Embryonic facial prominence (tissue), 1 donor: ENCODE data around the gene CACNA1H.
"Not testable (repeated sequence)": the region's sequence is repeated elsewhere in the genome, so short reads cannot be mapped to it uniquely, and the experiment has no call there.

Experiments used
- DNase-seq: peaks from one replicate; pipeline ENCODE4 v3.0.0-alpha.2; 2016; ENCODE audit errors: extremely low spot score

CACNA1H gene

DNA sequence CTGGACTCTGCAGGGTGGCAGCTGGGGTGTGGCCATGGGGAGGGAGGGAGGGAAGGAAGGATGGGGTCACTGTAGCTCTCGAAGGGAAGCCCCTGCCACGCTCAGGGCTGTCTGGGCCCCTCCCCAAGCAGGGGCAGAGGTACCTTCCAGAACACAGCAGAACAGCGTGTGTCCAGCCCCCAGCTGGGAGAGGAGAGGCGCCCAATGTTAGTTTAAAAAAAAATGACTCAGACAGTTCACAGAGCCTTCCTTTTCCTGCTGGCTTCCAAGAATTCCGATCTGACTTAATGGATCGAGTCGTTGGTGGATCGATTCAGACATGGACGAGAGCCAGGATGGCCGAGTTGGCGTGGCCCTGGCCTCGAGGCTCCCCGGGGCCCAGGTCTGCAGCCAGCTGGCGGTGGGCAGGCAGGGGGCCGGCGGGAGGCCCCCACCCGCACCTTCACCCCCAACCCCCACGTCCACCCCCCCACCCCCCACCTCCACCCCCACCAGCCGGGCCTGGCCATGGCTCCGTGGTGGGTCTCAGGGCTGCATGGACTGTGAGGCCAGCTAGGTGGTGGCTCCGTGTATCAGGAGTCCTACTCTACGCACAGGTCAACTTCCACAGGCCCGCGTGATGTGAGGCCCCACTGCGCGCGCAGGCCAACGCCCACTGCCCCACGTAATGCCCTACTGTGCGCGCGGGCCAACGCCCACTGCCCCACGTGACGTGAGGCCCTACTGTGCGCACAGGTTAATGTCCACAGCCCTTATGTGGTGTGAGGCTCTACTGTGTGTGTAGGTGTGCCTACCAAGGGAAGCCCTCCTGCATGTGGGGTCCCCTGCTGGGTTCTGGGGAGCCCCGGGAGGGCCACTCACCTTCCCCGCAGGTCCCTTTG, 21.8 kb downstream of the CACNA1H start:
- no peak for DNase-seq

DNA sequence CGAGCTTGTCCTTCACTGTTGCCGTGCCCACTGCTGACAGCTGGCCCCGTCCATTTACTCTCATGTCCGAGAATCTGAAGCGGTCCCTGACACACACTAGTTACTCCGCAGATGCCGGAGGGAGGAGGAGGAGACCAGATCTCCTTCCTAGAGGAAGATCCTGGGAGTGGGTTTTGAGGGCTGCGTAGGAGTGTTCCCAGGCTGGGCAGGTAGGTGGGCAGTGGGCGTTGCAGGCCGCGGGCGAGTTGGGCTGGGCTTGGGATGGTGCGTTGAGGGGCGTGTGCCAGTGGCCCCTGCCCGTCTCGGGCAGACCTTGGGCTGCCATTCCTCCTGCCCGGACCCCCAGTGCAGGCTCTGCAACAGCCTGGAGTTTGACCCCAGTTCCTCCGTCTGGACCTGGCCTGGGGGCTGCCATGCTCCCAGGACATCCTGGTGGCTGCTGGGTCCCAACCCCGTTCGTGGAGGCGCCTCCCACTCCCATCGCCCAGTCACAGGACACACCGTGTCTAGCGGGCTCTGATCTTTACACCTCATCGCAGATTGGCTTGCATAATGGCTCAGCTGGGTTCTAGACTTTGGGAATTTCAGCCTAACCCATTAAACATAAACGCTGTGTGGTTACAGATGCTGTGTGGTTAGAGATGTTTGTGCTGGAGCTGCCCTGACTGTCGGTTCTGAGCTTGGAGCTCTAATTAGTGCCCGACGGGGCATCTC, 22.8 kb downstream of the CACNA1H start:
- no peak for DNase-seq

- DNase-seq, result no peak
Observed at GRCh38 chr16:1176280-1176897, 23.5 kb downstream of the CACNA1H start.

DNA sequence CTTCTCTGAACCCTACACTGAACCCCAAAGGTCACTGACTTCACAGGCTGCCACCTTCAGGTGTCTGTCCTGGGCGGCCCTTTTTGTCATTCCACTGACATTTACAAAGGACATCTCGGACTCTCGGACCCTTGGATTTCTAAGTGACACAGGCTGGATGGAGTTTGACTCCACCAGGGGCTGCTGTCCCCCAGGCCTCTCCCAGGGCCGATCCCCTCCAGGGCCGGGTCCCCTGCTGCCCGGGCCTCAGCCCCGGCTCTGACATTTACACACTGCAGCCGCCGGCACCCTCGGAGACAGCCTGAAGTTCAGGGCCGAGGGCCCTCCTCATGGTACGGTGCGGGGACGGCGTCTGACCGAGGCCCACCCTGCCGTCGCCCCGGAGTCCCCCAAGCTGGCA, 24.1 kb downstream of the CACNA1H start:
- no peak for DNase-seq

GRCh38 chr16:1177750-1178149, 24.8 kb downstream of the CACNA1H start:
- no peak for DNase-seq

GRCh38 chr16:1178295-1178910, 25.5 kb downstream of the CACNA1H start:
- no peak for DNase-seq

DNA sequence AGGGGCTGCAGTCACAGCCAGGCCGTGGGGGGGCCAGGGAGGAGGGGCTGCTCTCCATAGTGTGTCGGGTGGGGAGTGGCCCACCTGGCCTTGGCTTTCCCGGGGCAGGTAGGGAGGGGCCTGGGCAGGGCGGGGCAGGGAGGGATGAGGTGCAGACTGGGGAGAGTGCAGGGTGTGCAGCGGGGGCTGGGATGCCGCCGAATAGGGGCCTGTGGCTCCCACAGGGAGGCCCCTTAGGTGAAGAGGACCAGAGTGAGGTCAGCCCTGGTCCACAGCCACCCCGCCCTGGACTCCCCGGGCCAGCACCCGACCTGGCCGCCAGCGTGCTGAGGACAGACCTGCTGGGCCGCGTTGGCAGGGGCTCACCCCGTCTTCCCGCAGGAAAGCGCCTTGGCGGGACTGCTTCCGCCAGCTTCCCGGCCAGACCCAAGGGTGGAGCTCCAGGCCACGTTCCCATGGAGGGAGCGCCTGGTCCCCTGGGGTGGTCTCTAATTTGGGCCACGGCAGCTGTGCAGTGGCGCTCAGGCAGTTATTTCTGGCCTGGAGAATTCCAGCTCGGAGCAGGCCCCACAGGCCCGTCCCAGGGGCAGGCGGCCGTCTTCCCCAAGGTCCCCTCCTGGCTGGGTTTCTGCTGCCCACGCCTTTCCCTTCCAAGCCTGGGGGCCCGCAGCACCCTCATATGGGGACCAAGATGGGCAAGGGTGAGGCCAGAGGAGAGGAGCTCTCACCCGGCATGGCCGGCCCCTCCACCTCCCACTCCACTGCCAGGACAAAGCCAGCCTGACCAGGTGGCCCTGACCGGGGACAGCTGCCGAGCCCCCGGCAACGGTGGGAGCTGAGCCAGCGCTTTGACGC, 27.9 kb downstream of the CACNA1H start:
- no peak for DNase-seq

- DNase-seq, result no peak
Observed at GRCh38 chr16:1181404-1182315, 28.8 kb downstream of the CACNA1H start.

DNA sequence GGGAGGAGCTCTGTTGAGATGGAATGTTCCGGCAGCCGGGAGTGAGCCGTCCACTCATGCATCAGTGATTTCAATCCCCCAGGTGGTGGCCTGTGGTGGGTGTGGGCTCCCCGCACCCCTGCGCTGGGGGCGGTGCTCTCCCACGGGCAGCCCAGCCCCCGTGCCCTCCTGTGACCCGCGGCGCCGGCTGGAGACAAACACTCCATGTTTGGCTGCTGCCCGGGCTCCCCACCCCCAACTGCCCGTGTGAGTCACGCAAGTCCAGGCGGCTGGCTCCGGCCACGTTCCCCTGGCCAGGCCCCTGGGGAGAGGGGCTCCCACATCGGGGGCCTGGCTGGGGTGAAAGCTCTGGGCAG, 29.4 kb downstream of the CACNA1H start:
- no peak for DNase-seq

- DNase-seq, result no peak
Observed at GRCh38 chr16:1182950-1183907, 30.3 kb downstream of the CACNA1H start.

GRCh38 chr16:1184156-1184868, 31.4 kb downstream of the CACNA1H start:
- DNase-seq, result no peak

DNA sequence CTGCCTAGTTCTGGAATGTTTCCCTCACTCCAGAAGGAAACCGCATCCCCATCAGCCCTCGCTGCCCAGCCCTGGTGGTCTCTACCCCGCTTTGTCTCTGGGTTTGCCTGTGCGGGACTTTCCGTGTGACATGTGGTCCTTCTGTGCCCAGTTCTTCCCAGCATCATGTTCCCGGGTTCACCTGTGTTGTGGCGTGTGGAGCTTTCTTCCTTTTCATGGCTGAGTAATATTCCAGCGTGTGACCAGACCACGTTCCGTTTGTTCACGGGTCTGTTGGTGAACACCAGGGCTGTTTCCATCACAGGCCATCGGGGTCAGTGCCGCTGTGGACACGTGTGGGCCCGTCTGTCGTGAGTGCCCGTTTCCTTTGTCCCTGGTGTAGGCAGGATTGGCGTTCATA, 32.1 kb downstream of the CACNA1H start:
- DNase-seq, result no peak

DNA sequence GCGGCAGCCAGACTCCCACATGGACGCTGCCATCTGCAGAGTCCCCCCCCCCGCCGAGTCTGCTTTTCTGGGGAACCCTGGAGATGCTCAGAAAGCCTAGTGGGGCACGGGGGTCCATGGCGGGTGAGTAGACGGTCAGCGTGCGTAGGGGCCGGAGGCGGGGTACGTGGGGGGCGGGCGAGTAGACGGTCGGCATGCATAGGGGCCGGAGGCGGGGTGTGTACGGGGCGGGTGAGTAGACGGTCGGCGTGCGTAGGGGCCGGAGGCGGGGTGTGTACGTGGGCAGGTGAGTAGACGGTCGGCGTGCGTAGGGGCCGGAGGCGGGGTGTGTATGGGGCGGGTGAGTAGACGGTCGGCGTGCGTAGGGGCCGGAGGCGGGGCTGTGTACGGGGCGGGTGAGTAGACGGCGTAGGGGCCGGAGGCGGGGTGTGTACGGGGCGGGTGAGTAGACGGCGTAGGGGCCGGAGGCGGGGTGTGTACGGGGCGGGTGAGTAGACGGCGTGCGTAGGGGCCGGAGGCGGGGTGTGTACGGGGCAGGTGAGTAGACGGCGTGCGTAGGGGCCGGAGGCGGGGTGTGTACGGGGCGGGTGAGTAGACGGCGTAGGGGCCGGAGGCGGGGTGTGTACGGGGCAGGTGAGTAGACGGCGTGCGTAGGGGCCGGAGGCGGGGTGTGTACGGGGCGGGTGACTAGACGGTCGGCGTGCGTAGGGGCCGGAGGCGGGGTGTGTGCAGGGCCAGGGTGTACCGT, 32.7 kb downstream of the CACNA1H start:
- not testable (repeated sequence) for DNase-seq

- DNase-seq, result no peak
Observed at GRCh38 chr16:1188432-1189189, 35.7 kb downstream of the CACNA1H start.

GRCh38 chr16:1189455-1189854, 36.5 kb downstream of the CACNA1H start:
- no peak for DNase-seq

DNA sequence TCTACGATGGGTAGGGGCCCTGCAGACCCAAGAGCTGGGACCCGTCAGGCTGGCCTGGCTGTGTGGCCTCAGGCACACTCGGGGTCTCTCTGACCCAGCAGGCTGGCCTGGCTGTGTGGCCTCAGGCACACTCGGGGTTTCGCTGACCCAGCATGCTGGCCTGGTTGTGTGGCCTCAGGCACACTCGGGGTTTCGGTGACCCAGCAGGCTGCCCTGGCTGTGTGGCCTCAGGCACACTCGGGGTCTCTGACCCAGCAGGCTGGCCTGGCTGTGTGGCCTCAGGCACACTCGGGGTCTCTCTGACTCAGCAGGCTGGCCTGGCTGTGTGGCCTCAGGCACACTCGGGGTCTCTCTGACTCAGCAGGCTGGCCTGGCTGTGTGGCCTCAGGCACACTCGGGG, 37.9 kb downstream of the CACNA1H start:
- not testable (repeated sequence) for DNase-seq
